ENCODE data around the gene DHX58.

DHX58 gene

DNA sequence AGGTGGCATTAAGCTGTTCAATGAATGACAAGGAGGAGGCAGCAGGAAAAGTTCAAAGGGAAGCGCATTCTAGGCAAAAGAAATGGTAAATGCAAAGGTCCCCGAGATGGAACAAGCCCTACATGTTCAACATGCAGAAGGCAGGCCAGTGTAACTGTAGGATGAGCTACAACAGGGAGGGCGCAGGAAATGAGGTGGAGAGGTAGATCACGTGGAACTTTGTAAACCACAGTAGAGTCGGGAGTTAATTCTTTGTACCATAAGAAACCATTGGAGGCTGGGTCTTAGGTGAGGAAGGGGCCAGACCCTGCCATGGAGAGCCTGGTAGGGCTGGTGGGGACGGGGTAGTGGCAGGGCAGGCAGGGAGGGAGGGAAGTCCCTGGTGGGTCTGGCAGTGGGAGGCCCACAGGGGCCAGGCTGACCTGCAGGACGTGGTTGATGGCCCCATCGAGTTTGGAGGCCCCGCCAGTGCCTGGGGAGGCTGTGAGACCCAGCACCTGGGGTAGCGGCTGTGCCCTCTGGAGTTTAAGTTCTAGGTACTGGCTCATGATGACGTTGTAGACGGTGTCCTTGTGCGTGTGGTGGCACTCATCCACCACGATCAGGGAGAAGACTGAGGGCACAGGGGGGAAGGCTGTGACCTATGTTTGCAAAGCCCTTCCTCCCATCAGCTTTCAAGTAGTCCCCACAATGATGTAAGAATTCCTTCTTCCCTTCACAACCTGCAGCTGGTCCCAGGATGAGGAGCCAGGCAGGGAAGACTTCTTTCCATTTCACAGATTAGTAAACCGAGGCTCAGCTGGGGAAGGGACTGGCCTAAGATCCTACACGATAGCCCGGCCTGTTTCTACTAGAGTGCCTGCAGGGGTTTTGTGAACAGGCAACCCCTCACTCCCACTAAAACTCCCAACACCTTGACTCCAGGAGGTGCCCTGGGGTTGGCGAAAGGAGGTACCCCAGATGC lies 1.9 kb downstream of the DHX58 start:
- no peak for DNase-seq (ENCODE audit: low read depth in 2 of 2)

DNA sequence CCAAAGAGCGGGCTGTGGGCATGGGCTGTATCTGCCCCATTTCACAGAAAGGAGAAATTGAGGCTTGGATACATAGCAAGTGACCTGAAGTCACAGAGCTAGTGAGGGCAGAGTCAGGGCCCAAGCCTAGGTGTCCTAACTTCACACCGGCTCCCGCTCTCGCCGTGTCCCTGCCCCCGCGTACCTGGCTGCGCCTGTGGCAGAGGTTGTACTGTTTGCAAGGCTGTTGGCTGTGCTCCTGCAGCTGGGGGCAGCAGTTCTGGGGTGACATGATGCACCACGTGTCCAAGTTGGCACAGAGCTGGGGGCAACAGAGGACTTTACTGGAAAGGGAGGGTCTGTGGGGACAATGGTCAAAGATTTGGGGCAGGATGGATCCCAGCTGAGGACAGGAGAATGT lies 3.4 kb downstream of the DHX58 start:
- no peak for DNase-seq (ENCODE audit: low read depth in 2 of 2)

DNA sequence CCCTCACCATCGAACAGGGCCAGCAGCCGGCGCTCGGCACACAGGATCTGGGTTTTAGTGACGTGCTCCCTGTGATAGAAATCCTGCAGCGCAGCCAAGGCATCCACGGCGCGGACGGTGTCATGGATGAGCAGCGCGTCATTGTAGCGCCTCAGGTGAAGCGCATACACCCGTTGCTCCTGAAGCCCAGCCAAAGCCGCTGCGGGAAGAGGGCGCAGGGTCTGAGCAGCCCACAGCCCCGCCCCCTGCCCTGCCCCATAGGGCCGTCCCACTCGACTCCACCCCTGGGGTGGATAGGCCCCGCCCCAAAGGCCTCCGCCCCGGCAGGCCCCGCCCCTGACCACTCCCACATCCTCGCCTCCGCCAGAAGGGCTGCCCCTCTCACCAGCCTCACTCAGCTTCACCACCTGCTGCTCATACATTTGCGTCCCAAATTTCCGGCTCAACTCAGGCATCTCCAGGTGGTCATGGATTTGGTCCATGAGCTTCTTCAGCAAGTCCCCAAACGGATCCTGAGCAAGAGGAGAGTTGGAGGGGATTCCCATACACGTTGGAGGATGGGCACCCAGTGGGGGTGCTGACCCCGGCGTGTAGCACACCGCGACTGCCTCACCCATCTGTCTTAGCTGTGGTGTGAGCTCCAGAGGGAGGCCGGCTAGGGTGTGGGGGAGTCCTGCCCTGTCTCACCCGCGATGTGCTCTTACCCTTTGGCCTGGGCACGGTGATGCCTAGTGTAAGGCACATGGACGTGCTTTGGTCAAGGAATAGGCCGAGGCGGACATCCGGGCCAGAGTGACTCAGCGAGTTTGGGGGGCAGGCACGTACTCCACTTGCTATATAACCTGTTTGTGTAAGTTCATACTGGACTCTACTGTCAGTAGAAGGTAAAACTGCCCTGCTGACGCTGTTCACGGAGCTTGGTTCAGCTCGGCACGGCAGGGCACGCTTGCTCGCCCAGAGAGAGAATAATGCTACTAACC lies 4.6 kb downstream of the DHX58 start:
- peak; percentile 89 to 95 for DNase-seq (ENCODE audit: low read depth in 2 of 2)

DNA sequence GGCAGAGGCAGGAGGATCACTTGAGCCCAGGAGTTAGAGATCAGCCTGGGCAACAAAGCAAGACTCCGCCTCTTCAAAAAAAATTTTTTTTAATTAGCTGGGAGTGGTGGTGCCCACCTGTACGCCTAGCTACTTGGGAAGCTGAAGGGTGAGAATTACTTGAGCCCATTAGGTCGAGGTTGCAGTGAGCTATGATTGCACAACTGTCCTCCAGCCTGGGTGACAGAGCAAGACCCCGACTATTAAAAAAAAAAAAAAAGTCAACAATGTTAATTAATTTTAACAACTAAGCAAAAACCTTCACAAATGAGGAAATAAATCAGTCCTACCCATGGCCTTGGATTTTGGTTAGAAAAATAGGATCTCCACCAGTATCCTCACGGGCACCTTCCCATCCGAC lies 5.4 kb downstream of the DHX58 start:
- DNase-seq (ENCODE audit: low read depth in 2 of 2): no peak

DNA sequence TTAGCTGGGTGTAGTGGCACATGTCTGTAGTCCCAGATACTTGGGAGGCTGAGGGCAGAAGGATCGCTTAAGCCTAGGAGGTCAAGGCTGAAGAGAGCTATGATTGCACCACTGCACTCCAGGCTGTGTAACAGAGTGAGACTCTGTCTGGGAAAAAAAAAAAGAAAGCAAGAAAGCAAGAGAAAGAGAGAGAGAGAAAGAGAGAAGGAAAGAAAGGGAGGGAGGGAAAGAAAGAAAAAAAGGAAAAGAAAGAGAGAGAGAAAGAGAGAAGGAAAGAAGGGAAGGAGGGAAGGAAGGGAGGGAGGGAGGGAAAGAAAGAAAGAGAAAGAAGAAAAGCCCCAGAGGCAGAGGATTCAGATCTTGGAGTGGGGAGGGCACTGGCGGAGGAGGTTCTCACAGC lies 6.5 kb downstream of the DHX58 start:
- DNase-seq (ENCODE audit: low read depth in 2 of 2): no peak

DNA sequence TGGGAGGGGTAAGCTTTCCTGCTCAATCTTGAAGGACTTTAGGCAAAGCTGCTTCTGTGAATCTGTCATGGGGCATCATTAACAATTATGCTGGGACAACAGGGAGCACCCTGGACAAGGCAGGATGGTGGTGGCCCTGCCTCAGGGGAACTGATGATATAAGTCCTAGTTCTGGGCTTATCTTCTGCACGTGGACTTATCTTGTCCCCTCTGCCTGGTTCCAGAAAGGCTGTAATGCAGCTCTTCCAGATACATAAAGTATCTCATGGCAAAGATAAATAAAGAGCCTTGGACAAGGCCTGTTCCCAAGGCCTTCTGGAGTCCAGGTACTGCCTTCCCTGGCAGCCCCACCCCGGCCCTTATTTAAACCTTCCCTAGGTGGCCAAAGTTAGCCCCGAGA lies 8.2 kb downstream of the DHX58 start:
- DNase-seq (ENCODE audit: low read depth in 2 of 2): no peak

DNA sequence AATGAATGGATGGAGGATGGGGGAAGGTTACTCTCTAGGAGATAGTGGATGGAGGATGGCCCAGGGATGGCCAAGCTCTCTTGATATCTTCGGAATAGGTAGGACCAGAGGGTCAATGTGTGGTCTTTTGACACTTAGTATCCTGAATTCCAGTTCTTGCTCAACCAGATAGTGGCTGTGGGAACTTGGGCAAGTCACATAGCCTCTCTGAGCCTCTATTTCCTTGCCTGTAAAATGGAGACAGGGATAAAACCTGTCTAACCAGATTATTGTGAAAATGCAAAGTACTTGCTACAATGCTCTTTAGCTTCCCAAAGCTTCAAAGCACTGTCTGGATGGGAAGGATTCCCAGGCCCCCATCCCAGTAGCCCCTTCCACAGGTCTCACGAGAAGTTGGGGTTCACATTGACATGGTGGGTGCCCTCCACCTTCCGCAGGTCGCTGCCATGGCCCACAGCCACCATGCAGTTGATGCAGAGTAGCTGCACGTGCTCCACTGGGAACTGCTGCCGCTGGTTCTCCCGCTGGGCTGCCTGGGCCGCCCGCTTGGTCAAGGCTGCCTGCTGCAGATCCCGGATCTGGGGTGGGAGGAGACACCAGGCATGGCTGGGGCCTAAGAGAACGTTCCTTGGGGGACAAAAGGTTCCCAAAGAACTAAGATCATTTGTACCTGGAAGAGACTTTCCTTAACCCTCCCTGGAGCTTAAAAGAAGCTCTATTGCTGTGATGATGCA lies 9.1 kb downstream of the DHX58 start:
- no peak for DNase-seq (ENCODE audit: low read depth in 2 of 2)

DNA sequence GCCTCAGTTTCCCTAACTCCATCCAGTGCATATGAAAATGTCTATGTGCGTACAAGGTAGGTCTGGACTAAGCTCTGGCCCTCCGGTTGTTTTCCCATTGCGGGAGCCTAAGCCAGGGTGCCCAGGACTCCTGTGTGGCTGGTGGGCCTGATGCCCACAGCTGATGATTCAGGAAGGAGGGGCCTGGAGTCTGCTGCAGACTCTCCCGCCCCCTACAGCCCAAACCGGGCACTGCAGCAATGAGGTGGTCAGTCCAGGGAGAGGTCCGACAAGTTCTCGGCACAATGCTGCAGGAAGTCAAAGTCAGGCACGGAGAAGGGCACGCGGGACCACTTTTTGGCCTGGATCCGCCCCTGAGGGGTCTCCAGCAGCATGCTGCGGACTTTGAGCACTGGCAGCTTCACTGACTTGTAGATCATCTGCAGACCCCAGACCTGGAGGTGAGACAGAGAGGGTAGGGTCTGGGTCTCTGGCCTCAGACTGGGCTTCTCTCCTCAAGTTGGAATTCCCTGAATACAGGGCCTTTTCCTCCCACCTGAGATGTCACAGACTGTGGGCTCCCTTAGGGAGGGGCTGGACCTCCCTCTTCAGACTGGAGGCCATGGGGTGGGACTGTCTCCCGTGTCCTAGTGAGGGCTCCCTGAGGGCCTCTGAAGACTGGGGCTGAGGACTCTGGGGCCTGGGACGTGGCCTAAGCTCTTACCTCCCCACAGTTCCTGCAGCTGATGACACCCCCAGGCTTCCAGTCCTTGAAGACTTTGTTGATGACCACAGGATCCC lies 10.8 kb downstream of the DHX58 start:
- DNase-seq (ENCODE audit: low read depth in 2 of 2): peak in 1 of 2 donors; percentile 60

DNA sequence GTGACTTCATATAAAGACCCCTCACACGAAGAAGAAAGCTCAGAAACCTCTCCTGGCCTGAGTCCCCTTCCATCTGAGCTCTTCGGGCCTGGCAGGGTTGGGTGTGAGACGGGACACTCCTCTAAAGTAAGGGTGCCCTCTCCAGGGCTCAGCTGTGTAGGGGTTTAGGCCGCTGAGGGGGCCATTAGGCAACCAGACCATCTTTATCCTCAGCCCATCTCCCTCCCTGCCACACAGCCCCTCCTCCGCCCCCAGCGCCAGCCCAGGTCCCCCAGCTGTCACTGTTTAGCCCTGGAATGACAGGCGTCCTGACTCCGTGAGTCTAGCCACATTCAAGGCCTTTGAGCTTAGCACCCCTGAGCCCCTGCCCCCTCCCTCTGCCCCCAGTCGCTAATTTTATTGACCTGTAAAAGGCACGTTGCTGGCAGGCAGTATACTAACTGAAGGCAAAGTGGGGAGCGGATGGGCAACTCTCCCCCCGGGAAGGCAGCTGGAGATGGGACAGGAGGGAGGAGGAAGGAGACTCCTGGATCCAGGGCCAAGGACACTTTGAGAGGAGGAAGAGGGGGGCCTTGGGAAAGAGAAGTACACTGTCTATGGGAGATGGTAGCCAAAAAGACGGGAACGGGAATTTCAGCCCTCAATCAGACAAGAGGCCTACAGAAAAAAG lies 13.6 kb downstream of the DHX58 start:
- DNase-seq (ENCODE audit: low read depth in 2 of 2): no peak

DNA sequence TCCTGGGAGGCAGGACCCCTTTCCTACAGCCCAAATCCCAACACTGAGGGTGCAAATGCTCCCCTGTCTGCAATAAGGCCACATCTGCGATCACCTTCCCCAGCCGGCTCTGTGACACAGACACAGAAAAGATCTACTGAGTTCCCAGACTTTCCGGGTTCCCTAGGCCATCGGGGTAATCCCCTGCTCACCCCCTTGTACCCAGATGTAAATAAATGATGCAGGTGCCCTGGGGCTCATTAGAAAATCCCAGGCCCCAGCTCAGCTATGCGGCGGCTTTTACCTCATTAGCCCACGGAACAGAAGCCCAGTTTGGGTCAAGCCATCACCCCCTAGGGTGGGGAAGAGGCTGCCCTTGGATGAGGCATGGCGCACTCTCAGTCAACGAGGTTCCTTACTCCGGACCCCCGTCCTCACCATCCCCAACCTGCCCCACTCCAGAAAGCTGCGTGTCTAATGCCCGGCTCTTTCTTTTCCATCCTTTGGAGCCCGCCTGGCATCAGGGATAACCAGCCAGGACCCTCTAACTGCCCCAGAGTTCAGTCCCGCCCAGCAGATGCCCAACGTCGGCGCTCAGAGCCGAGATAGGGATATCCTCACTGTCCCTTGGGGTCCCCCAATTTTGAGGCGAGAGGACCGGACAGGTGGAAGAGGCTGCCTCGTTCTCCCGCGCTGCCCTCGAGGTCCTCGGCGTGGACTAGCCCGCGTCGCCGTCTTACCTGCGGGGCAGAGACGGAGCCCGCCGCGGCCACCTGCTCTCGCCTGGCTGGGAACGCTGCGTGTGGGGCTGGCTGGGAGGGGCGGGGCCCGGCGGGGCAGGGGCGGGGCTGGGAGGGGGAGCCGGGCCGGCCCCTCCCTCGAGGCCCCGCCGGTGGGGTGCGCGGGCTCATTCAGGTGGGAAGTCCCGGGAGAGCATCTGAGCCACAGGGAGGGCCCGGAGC lies 14.6 kb downstream of the DHX58 start, which contains the start of gene ZNF385C:
Gene ZNF385C, minus strand, starts transcription at position 783 of the 941 bp plus-strand sequence. CDS start 35,417 bp downstream, outside the sequence.
- DNase-seq (ENCODE audit: low read depth in 2 of 2): peak in 1 of 2 donors; percentile 64

DNA sequence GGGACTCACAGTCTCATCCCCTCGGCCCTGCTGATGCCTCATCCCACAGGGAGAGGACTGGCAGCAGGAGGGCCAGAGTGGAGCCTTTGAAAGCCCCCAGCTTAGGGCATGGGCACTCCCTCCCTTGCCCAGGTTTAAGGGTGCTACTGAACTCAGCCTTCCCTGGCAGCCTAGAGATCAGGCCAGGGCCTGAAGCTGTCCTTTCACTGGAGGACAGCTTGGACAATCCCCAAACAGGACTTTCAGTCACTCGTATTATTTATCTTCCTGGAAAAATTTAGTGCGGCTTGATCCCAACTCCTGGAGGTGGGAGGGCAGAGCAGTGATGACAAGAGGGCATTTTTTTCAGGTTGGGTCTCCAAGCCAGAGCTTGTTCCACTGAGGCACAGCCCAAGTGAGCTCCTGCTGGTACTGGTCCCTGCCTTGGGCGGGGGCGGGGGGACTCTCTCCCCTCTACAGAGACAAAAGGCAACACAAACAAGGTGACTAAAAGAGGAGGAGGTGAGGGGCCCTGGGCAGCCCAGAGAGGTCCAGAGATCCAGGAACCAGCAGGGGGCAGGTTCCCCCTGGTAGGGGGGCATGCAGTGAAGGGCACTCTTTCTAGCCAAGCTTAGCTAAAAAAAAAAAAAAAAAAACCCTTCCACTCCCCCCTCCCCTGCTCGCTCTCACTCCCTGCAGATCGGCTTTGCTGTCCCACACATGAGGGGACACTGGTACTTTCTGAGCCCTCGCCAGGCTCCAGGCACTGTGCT lies 16.0 kb downstream of the DHX58 start:
- no peak for DNase-seq (ENCODE audit: low read depth in 2 of 2)

DNA sequence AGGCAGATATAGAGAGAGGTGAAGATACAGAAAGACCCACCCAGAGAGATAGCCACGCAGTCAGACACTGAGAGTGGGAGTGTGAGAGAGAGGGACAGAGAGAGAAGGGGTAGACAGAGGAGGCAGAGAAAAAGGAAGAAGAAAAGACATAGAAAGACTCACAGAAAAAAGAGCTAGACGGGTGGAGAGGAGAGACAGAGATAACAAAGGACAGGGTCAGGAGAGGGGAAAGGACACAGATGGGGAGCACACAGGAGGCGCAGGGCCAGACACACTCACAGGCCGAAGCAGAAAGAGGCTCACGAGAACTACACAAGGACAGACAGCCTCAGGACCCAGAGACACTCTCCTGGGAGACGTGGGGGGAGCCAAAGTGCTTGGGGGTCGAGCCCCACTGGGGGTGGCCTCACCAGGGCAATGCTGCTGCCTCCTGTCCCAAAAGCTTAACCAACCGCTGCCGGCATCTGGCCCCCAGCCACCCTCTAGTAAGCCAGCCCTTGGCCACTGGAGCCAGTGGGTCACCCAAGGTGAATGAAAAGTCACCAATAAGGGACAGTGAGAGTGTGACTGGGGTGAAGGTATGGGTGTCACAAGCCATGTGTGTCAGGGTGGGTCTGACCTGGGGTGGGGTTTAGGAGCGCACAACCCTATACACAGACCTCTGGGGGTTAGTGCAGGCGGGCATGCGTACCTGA lies 18.0 kb downstream of the DHX58 start:
- DNase-seq (ENCODE audit: low read depth in 2 of 2): no peak

DNA sequence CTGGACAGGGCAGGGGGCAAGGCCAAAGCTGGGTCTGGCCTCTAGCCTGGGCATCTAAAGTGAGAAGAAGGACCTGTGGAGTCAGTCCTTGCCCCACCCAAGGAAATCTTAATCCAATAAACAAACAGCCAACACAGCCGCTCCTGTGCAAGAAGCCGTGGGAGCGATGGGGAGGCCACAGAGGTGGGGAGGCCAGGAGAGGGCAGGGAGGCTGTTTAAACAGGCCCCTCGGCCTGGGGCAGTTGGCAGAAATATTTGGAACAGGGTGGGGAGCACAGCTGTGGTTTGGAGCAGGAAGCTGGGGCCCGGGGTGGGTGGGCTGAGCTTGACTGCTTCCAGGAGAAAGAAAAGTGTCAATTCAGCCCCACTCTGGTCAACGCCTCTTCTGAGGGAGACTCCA lies 19.6 kb downstream of the DHX58 start:
- no peak for DNase-seq (ENCODE audit: low read depth in 2 of 2)

DNA sequence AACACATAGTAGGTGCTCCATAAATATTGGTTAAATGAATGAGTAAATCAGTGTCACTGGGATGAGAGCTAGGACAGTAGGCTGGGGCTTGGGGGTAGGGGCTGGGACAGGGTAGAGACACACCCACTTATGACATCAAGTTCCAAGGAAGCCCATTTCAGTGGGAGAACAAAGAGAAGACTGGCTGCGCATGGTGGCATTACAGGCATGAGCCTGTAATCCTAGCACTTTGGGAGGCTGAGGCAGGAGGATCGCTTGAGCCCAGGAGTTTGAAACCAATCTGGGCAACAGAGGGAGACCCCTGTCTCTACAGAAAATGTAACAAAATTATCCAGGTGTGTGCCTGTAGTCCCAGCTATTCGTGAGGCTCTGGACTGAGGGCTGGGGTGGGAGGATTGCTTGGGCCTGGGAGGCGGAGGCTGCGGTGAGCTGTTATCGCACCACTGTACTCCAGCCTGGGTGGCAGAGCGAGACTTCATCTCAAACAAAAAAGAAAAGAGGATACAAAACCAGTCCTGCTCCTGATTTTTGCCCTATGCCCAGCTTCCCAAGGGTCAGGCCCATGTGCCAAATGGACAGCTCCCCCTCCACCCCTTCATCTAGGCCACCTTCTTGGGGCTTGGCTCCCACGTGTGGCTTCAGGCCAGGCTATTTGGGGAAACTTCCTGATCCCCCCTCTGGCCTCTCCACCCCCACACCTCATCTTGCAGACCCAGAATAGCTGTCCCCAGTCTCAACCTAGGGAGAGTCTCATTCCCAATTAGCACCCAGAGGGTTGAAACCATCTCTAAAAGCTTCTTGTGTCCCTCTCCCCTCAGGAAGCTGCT lies 21.3 kb downstream of the DHX58 start:
- no peak for DNase-seq (ENCODE audit: low read depth in 2 of 2)

DNA sequence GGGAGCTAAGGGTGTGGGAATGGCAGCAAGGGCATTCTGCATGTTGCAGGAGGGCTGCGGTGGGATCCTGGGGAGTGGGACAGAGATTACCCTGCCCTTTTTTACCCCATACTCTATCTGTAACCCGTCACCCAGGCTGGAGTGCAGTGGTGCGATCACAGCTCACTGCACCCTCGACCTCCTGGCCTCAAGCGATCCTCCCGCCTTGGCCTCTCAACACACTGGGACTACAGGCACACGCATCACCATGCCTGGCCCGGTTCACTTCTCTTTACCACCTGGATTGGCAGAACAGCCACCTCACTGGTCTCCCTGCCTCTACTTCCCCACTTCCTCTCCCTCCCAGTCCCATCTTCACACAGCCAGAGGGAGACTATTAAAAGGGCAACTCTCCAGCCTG lies 23.8 kb downstream of the DHX58 start:
- DNase-seq (ENCODE audit: low read depth in 2 of 2): no peak

DNA sequence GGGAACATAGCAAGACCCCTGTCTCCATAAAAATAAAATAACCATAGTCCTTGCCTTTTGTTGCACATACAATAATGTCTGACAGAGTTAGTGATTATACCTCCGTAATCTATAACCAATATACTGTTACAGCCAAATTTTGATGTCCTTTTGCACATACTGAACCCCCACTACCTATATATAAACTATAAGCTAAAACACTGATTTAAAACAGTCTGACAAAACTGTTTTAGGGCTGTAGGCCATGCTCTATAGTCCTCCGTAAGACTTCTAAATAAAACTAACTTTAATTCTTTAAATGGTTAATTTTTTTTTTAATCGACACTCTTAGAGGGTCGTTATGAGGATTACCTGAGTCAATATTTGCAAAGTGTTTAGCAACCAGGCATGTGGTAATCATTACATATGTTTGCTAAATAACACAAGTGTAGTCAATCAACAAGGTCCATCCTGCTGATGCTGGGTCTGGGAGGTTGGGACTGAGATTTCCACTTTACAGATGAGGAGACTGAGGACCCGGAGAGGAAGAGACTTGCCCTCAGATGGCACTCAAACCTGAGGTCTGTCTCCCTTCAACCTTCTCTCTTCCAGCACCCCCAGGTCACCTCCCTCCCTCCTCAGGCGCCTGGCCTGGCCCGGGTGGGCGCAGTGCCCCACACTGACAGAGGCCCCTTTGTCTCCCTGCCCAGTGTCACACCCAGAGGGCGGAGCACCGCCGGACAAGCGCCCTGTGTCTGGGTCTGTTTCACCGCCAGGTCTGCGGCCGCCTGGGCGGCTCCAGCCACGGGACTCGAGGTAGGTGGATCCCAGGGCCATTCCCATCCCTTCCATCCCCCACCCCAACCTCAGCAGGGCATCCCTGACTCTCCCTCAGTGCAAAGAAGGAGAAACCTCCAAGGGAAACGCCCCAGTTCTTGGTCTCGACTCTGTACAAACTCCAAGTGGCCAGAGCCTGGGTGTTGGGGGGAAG lies 24.5 kb downstream of the DHX58 start:
- no peak for DNase-seq (ENCODE audit: low read depth in 2 of 2)
